Measurements from ENCODE around the gene NRGN.

Gene NRGN

DNA sequence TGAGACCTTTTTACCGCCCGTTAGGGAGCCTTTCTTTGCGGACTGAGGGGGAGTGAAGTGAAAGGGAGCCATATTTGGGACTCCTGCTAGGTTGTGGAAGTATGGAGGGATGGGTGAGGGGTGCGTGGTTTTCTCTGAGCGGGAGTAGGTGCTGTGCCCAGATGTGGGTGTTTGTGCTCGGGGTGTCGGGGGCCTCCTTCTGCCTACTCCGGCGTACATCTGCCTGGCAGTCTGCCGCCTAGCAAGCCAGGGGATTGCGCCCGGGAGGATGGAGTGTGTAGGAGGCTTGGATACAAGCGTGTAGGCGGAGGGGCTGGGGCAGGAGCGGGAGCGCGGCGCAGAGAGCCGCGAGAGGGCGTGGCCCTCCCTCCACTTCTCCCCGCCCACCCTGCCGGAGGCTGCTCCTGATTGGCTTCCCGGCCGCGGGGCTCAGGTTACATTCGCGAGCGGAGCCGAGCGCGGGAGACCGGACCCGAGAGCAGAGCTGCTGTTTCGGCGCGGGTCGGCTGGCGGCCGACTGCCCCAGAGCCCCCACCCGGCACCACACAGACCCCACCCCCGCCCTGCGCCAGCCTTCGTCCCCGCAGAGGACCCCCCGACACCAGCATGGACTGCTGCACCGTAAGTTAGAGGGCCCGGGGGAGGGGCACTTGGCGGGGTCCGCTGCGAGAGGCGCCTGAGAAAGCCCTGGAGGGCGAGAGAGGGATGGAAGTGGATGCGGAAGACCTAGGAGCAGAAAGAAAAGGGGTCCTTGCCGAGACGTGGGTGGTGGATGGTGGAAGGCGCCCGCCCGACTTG, at the start of gene NRGN:
NRGN (plus strand) TSS at position 464 of the 798 bp plus-strand sequence; CDS start at position 607, 143 bp downstream.
- H3K27ac ChIP-seq (ENCODE audit: low read depth, low read length): no peak within 1 kb of the TSS
- H2AFZ ChIP-seq (ENCODE audit: low read length, unreplicated experiment): peak within 1 kb of the TSS; percentile 96
- no peaks in the 10 kb centered on the region for H3K36me3 ChIP-seq (ENCODE audit: insufficient read depth, low read length)
- peaks cover 9% of the 10 kb centered on the region for H3K27me3 ChIP-seq (ENCODE audit: insufficient read depth, low read length)
- peaks cover 11% of the 10 kb centered on the region for H3K4me1 ChIP-seq (ENCODE audit: control insufficient read depth, insufficient read depth, low read length, unreplicated experiment)
- H3K4me3 ChIP-seq (ENCODE audit: low read depth, low read length): peak within 1 kb of the TSS; percentile 75
- no peaks in the 10 kb centered on the region for H3K79me2 ChIP-seq (ENCODE audit: control insufficient read depth, insufficient read depth, low read length, unreplicated experiment)

DNA sequence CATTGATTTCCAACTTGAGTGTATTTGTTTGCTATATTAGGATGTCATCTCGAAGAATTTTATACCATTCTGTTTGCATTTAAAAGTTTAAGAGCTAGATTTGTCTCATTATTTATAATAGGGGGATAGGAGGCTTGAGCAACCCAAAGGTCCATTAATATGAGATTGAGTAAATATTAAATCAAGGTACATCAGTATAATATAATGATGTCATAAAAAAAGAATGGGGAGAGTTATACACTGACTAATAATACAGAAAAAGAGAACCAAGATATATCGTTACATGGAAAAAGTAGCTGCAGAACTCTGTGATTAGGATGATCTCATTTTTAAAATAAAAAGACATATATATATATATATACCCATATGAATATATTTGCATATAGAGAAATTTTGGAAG, 46.6 kb upstream of the NRGN start:
- H3K79me2 ChIP-seq (ENCODE audit: control insufficient read depth, insufficient read depth, low read length, unreplicated experiment): no peaks in the 10 kb centered on the region
- no peaks in the 10 kb centered on the region for H3K36me3 ChIP-seq (ENCODE audit: insufficient read depth, low read length)
- H3K4me3 ChIP-seq (ENCODE audit: low read depth, low read length): no peak overlapping the region
- no peaks in the 10 kb centered on the region for H3K27me3 ChIP-seq (ENCODE audit: insufficient read depth, low read length)
- H3K4me1 ChIP-seq (ENCODE audit: control insufficient read depth, insufficient read depth, low read length, unreplicated experiment): no peaks in the 10 kb centered on the region
- H3K27ac ChIP-seq (ENCODE audit: low read depth, low read length): no peak overlapping the region
- no peak overlapping the region for H2AFZ ChIP-seq (ENCODE audit: low read length, unreplicated experiment)

- Histone ChIP-seq H3K36me3 (ENCODE audit: insufficient read depth, low read length) (no peaks in the 10 kb centered on the region), H3K27ac (ENCODE audit: low read depth, low read length) (no peak overlapping the region), H3K27me3 (ENCODE audit: insufficient read depth, low read length) (peaks cover 39% of the 10 kb centered on the region), H3K4me1 (ENCODE audit: control insufficient read depth, insufficient read depth, low read length, unreplicated experiment) (no peaks in the 10 kb centered on the region), H2AFZ (ENCODE audit: low read length, unreplicated experiment) (no peak overlapping the region), H3K4me3 (ENCODE audit: low read depth, low read length) (no peak overlapping the region), H3K79me2 (ENCODE audit: control insufficient read depth, insufficient read depth, low read length, unreplicated experiment) (no peaks in the 10 kb centered on the region)
Observed at GRCh38 chr11:124699547-124699946, 40.2 kb upstream of the NRGN start.

DNA sequence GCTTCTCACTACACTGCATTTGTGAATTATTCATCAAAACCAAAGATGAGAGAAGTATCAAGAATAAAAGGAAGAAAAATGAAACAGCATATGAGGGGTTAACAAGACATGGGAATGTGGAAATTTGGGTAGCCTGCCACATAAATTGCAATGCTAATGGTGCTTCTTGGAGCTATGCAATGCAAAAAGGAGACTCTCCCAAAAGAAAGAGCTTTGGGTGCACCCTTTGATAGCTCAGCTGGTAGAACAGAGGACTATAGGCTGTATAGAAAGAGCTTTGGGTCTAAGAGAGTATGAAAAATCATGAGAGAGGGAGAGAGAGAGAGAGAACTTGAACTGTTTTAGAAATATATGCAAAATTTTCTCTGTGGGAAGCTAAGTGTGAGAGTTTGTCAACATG, 39.7 kb upstream of the NRGN start:
- no peak overlapping the region for H2AFZ ChIP-seq (ENCODE audit: low read length, unreplicated experiment)
- no peak overlapping the region for H3K27ac ChIP-seq (ENCODE audit: low read depth, low read length)
- no peak overlapping the region for H3K4me3 ChIP-seq (ENCODE audit: low read depth, low read length)
- H3K27me3 ChIP-seq (ENCODE audit: insufficient read depth, low read length): peaks cover 39% of the 10 kb centered on the region
- no peaks in the 10 kb centered on the region for H3K36me3 ChIP-seq (ENCODE audit: insufficient read depth, low read length)
- no peaks in the 10 kb centered on the region for H3K79me2 ChIP-seq (ENCODE audit: control insufficient read depth, insufficient read depth, low read length, unreplicated experiment)
- H3K4me1 ChIP-seq (ENCODE audit: control insufficient read depth, insufficient read depth, low read length, unreplicated experiment): no peaks in the 10 kb centered on the region

DNA sequence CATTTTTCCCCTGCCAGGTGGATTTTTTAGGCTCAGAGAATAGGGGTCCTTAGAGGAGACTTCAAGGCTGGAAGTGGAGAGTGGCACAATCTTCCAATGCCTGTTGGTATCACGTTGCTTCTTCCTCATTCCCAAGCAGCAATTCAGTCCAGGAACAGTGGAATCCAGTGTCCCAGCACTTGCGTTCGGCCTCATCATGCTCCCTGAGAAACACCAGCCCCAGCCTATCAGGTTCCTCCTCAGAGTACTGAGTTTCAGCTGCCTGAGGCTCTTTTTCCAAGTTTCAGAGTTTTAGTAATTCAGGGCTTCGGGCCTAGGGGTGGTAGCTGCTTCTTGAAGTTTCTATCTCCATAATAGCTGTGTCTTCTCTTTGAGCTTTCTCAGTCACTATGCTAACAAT, 31.9 kb upstream of the NRGN start:
- Histone ChIP-seq H3K27me3 (ENCODE audit: insufficient read depth, low read length) (peaks cover 15% of the 10 kb centered on the region), H3K4me3 (ENCODE audit: low read depth, low read length) (no peak overlapping the region), H3K36me3 (ENCODE audit: insufficient read depth, low read length) (no peaks in the 10 kb centered on the region), H2AFZ (ENCODE audit: low read length, unreplicated experiment) (no peak overlapping the region), H3K27ac (ENCODE audit: low read depth, low read length) (no peak overlapping the region), H3K4me1 (ENCODE audit: control insufficient read depth, insufficient read depth, low read length, unreplicated experiment) (no peaks in the 10 kb centered on the region), H3K79me2 (ENCODE audit: control insufficient read depth, insufficient read depth, low read length, unreplicated experiment) (no peaks in the 10 kb centered on the region)

- Histone ChIP-seq H3K27ac (ENCODE audit: low read depth, low read length) (no peak overlapping the region), H2AFZ (ENCODE audit: low read length, unreplicated experiment) (no peak overlapping the region), H3K27me3 (ENCODE audit: insufficient read depth, low read length) (peaks cover 3% of the 10 kb centered on the region; the same call in 1 of the 2 replicates), H3K36me3 (ENCODE audit: insufficient read depth, low read length) (no peaks in the 10 kb centered on the region), H3K4me1 (ENCODE audit: control insufficient read depth, insufficient read depth, low read length, unreplicated experiment) (peaks cover under 1% of the 10 kb centered on the region), H3K4me3 (ENCODE audit: low read depth, low read length) (no peak overlapping the region), H3K79me2 (ENCODE audit: control insufficient read depth, insufficient read depth, low read length, unreplicated experiment) (no peaks in the 10 kb centered on the region)
Observed at GRCh38 chr11:124712392-124712791, 27.4 kb upstream of the NRGN start.

- no peak overlapping the region for H2AFZ ChIP-seq (ENCODE audit: low read length, unreplicated experiment)
- peaks cover 35% of the 10 kb centered on the region for H3K27me3 ChIP-seq (ENCODE audit: insufficient read depth, low read length)
- H3K79me2 ChIP-seq (ENCODE audit: control insufficient read depth, insufficient read depth, low read length, unreplicated experiment): no peaks in the 10 kb centered on the region
- H3K36me3 ChIP-seq (ENCODE audit: insufficient read depth, low read length): no peaks in the 10 kb centered on the region
- H3K4me3 ChIP-seq (ENCODE audit: low read depth, low read length): no peak overlapping the region
- no peak overlapping the region for H3K27ac ChIP-seq (ENCODE audit: low read depth, low read length)
- H3K4me1 ChIP-seq (ENCODE audit: control insufficient read depth, insufficient read depth, low read length, unreplicated experiment): peaks cover 5% of the 10 kb centered on the region
Observed at GRCh38 chr11:124716591-124716990, 23.2 kb upstream of the NRGN start.

GRCh38 chr11:124717421-124717785, 22.3 kb upstream of the NRGN start:
- Histone ChIP-seq H3K27ac (ENCODE audit: low read depth, low read length) (no peak overlapping the region), H3K4me3 (ENCODE audit: low read depth, low read length) (peak overlapping the region; percentile 77), H2AFZ (ENCODE audit: low read length, unreplicated experiment) (peak overlapping the region; percentile 80)

GRCh38 chr11:124717786-124718651, 21.7 kb upstream of the NRGN start:
- H3K36me3 ChIP-seq (ENCODE audit: insufficient read depth, low read length): no peaks in the 10 kb centered on the region
- no peaks in the 10 kb centered on the region for H3K79me2 ChIP-seq (ENCODE audit: control insufficient read depth, insufficient read depth, low read length, unreplicated experiment)
- peak overlapping the region; percentile 80 for H2AFZ ChIP-seq (ENCODE audit: low read length, unreplicated experiment)
- H3K27me3 ChIP-seq (ENCODE audit: insufficient read depth, low read length): peaks cover 47% of the 10 kb centered on the region
- H3K27ac ChIP-seq (ENCODE audit: low read depth, low read length): no peak overlapping the region
- peak overlapping the region; percentile 77 for H3K4me3 ChIP-seq (ENCODE audit: low read depth, low read length)
- peaks cover 5% of the 10 kb centered on the region for H3K4me1 ChIP-seq (ENCODE audit: control insufficient read depth, insufficient read depth, low read length, unreplicated experiment)

More at GRCh38 chr11:124717421-124717785, 22.3 kb upstream of the NRGN start:
- peaks cover 40% of the 10 kb centered on the region for H3K27me3 ChIP-seq (ENCODE audit: insufficient read depth, low read length)
- H3K36me3 ChIP-seq (ENCODE audit: insufficient read depth, low read length): no peaks in the 10 kb centered on the region
- H3K79me2 ChIP-seq (ENCODE audit: control insufficient read depth, insufficient read depth, low read length, unreplicated experiment): no peaks in the 10 kb centered on the region
- peaks cover 5% of the 10 kb centered on the region for H3K4me1 ChIP-seq (ENCODE audit: control insufficient read depth, insufficient read depth, low read length, unreplicated experiment)

- peaks cover 5% of the 10 kb centered on the region for H3K4me1 ChIP-seq (ENCODE audit: control insufficient read depth, insufficient read depth, low read length, unreplicated experiment)
- no peaks in the 10 kb centered on the region for H3K79me2 ChIP-seq (ENCODE audit: control insufficient read depth, insufficient read depth, low read length, unreplicated experiment)
- H2AFZ ChIP-seq (ENCODE audit: low read length, unreplicated experiment): no peak overlapping the region
- H3K27me3 ChIP-seq (ENCODE audit: insufficient read depth, low read length): peaks cover 54% of the 10 kb centered on the region
- H3K36me3 ChIP-seq (ENCODE audit: insufficient read depth, low read length): no peaks in the 10 kb centered on the region
- peak overlapping the region; percentile 77 for H3K4me3 ChIP-seq (ENCODE audit: low read depth, low read length)
- no peak overlapping the region for H3K27ac ChIP-seq (ENCODE audit: low read depth, low read length)
Observed at GRCh38 chr11:124718801-124719200, 20.9 kb upstream of the NRGN start.

Measured in ACC112 (cell line).